PC-3 (cell line): ENCODE data around the gene FKBP1A. TPM values are rescaled to one million over a fixed set of nuclear protein-coding genes. Genes with fewer than 3 reads are reported as not detected.

Source experiments
- ATAC-seq: fragments of 200-7000 bp; cut with Tn5 transposase; 2 replicates; pipeline ENCODE4 v1.9.1; 2020; ENCODE audit warnings: mild to moderate bottlenecking, moderate library complexity
- BruUV-seq: library from RNA; stranded (reverse); fragments of 400-500 nt; replicated peaks from 2 replicates; lab custom pipeline; 2021; lab: Mats Ljungman, UMichigan
- CTCF ChIA-PET: fragments of 300-600 bp; sonication (Branson Sonifier 250); formaldehyde crosslinking; loops from one replicate; lab custom pipeline; 2022; ENCODE audit warnings: antibody characterized with exemption; lab: Charles Lee
- POLR2A ChIA-PET: fragments of 300-600 bp; sonication (Branson Sonifier 250); formaldehyde crosslinking; loops from one replicate; lab custom pipeline; 2022; ENCODE audit warnings: antibody characterized with exemption; ENCODE audit not compliant: unreplicated experiment; lab: Charles Lee
- DNase-seq: peaks from one replicate; pipeline ENCODE4 v3.0.0-alpha.2; 2015
- H2AFZ ChIP-seq: fragments of 300-600 bp; sonication (generic); 2 replicates; pipeline ENCODE4 v1.6.0; 2016; ENCODE audit warnings: antibody characterized with exemption, low read length
- H3F3A ChIP-seq: fragments of 300-600 bp; sonication (generic); one replicate; pipeline ENCODE4 v1.6.0; 2017; ENCODE audit warnings: antibody characterized with exemption, low read length, control low read depth, mild to moderate bottlenecking; ENCODE audit not compliant: unreplicated experiment
- H3K27ac ChIP-seq: fragments of 300-600 bp; sonication (generic); 2 replicates; pipeline ENCODE4 v1.5.1; 2016; ENCODE audit warnings: mild to moderate bottlenecking, low read length
- H3K27me3 ChIP-seq: fragments of 300-600 bp; sonication (generic); 2 replicates; pipeline ENCODE4 v1.6.1; 2016; ENCODE audit warnings: low read length, mixed read lengths
- H3K36me3 ChIP-seq: fragments of 300-600 bp; sonication (generic); 2 replicates; pipeline ENCODE4 v1.6.1; 2016; ENCODE audit warnings: low read depth, mixed run types, low read length, mixed read lengths
- H3K4me1 ChIP-seq: fragments of 300-600 bp; sonication (generic); 2 replicates; pipeline ENCODE4 v1.5.1; 2016; ENCODE audit warnings: low read length; ENCODE audit not compliant: insufficient read depth
- H3K4me2 ChIP-seq: fragments of 300-600 bp; sonication (generic); 2 replicates; pipeline ENCODE4 v1.6.0; 2016; ENCODE audit warnings: low read length
- H3K4me3 ChIP-seq: fragments of 300-600 bp; sonication (generic); 2 replicates; pipeline ENCODE4 v1.5.1; 2016; ENCODE audit warnings: mild to moderate bottlenecking, low read length, mixed read lengths
- H3K79me2 ChIP-seq: fragments of 300-600 bp; sonication (generic); 2 replicates; pipeline ENCODE4 v1.6.1; 2017; ENCODE audit warnings: low read length, mixed read lengths
- H3K9ac ChIP-seq: fragments of 300-600 bp; sonication (generic); 2 replicates; pipeline ENCODE4 v1.6.0; 2016; ENCODE audit warnings: mild to moderate bottlenecking, low read length
- H3K9me2 ChIP-seq: fragments of 300-600 bp; sonication (generic); replicated peaks from 2 replicates; pipeline ENCODE4 v1.6.1; 2016; ENCODE audit warnings: mixed run types, low read length, mixed read lengths
- H3K9me3 ChIP-seq: fragments of 300-600 bp; sonication (generic); 2 replicates; pipeline ENCODE4 v1.6.1; 2016; ENCODE audit warnings: low read length, mixed read lengths
- H4K20me1 ChIP-seq: fragments of 300-600 bp; sonication (generic); 2 replicates; pipeline ENCODE4 v1.6.1; 2016; ENCODE audit warnings: low read length, mixed read lengths
- EZH2 ChIP-seq: fragments of 300-600 bp; sonication (generic); IDR thresholded peaks from one replicate; pipeline ENCODE4 v1.6.1; 2017; ENCODE audit warnings: antibody characterized with exemption, mild to moderate bottlenecking, low read length; ENCODE audit not compliant: unreplicated experiment
- EZH2phosphoT487 ChIP-seq: fragments of 300-600 bp; sonication (generic); IDR thresholded peaks from 2 replicates; pipeline ENCODE4 v1.6.1; 2018; ENCODE audit warnings: mild to moderate bottlenecking, antibody characterized with exemption, low read length, borderline replicate concordance
- intact Hi-C: fragments of 100-400 bp; cut with micrococcal nuclease; formaldehyde crosslinking; loops from 2 replicates; pipeline ENCODE4 v1.9.0; 2023
- total RNA-seq: library from RNA; depleted of rRNA; stranded (reverse); fragments of >200 nt; gene quantifications from 2 replicates; pipeline ENCODE4 v1.2.3, GENCODE V29; 2014
- TF ChIP-seq, protein P1 (sequence below): fragments of 300-600 bp; sonication (generic); conservative IDR thresholded peaks from 2 replicates; pipeline ENCODE4 v1.5.1; 2017; ENCODE audit warnings: antibody characterized with exemption, low read depth, mild to moderate bottlenecking, low read length

Gene FKBP1A
- total RNA-seq, 1 experiment from 2014 or later, result 178 TPM

DNA sequence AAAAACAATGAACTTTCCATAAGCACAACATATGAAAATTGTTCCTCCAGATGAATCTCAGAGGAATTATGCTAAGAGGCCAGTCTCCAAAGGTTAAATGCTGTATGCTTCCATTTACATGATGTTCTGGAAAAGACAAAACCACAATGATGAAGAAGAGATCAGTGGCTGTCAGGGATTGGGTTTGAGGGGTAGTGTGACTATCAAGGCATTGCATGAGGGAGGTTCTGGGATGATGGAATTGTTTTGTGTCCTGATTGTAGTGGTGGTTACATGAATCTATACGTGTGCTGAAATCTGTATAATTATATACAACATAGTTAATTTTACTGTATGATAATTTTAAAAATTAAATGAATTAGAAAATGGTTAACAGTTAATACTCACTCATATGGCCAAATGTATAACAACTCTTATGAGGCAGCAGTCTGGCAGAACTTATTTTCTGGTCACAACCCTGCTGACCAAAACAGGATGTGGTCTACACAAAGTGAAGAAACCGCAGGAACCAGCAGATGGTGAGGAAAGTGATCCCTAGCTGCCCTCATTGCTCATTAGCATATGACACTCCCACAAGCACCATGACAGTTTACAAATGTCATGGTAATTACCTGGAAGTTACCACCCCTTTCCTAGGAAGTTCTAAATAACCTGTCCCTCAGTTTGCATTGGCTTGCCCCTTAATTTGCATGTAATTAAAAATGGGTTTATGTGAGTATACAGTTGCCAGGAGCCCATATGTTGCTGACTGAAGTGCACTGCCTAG lies 41.9 kb upstream of the FKBP1A start:
- CTCF ChIA-PET, result interaction anchor here (1.7 kb wide), 1 partner anchor 35 kb away, joined by 3 read pairs; no protein-coding TSS in a partner anchor
- no peak overlapping the region for H3K27ac ChIP-seq

DNA sequence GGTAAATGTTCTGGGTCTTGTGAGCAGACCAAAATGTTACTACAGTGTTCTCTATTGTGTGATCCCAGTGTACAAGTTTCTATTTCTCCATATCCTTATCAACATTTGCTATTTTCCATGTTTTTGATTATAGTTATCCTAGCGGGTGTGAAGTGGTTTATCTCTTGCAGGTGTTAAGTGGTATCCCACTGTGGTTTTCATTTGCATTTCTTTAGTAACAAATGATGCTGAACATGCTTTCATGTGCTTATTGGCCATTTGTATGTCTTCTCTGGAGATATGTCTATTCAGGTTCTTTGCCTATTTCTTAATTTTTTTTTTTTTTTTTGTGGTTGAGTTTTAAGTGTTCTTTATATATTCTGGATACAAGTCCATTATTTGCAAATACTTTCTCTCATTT lies 38.3 kb upstream of the FKBP1A start:
- Histone ChIP-seq H2AFZ (no peak overlapping the region), H4K20me1 (no peaks in the 10 kb centered on the region), H3K27ac (no peak overlapping the region), H3K4me3 (no peak overlapping the region), H3K9me3 (no peaks in the 10 kb centered on the region), H3K79me2 (no peaks in the 10 kb centered on the region), H3K4me1 (peaks cover 29% of the 10 kb centered on the region), H3K9me2 (no peaks in the 10 kb centered on the region), H3K27me3 (no peaks in the 10 kb centered on the region), H3K4me2 (no peak overlapping the region), H3K36me3 (no peaks in the 10 kb centered on the region), H3K9ac (no peak overlapping the region), H3F3A (peaks cover 5% of the 10 kb centered on the region)
- ATAC-seq (no peak), DNase-seq (no peak)
- intact Hi-C loops, result no loop called here
- no peak for TF ChIP-seq EZH2phosphoT487
- no peak for TF ChIP-seq EZH2
- TF ChIP-seq, protein P1, sequence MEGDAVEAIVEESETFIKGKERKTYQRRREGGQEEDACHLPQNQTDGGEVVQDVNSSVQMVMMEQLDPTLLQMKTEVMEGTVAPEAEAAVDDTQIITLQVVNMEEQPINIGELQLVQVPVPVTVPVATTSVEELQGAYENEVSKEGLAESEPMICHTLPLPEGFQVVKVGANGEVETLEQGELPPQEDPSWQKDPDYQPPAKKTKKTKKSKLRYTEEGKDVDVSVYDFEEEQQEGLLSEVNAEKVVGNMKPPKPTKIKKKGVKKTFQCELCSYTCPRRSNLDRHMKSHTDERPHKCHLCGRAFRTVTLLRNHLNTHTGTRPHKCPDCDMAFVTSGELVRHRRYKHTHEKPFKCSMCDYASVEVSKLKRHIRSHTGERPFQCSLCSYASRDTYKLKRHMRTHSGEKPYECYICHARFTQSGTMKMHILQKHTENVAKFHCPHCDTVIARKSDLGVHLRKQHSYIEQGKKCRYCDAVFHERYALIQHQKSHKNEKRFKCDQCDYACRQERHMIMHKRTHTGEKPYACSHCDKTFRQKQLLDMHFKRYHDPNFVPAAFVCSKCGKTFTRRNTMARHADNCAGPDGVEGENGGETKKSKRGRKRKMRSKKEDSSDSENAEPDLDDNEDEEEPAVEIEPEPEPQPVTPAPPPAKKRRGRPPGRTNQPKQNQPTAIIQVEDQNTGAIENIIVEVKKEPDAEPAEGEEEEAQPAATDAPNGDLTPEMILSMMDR, result no peak
- ChIA-PET POLR2A (no interaction called here), CTCF (no interaction called here)
- BruUV-seq, result no TSS peak

More for the DNA sequence above, 41.9 kb upstream of the FKBP1A start:
- DNase-seq, result peak; percentile 88
- Histone ChIP-seq H3K4me3 (no peak overlapping the region), H3K9me2 (no peaks in the 10 kb centered on the region), H3K27me3 (no peaks in the 10 kb centered on the region), H4K20me1 (no peaks in the 10 kb centered on the region), H3F3A (peaks cover 9% of the 10 kb centered on the region), H2AFZ (no peak overlapping the region), H3K4me2 (peak overlapping the region; percentile 36; the same call in 1 of the 2 replicates), H3K4me1 (peaks cover 18% of the 10 kb centered on the region), H3K9me3 (no peaks in the 10 kb centered on the region), H3K9ac (no peak overlapping the region), H3K36me3 (no peaks in the 10 kb centered on the region), H3K79me2 (no peaks in the 10 kb centered on the region)
- ATAC-seq, result peak; percentile 65
- TF ChIP-seq EZH2 (no peak), EZH2phosphoT487 (no peak)
- TF ChIP-seq, protein P1, result no peak
- no TSS peak for BruUV-seq
- POLR2A ChIA-PET, result interaction anchor here (0.6 kb wide), 1 partner anchor 43 kb away, joined by 20 read pairs; no protein-coding TSS in a partner anchor
- intact Hi-C loops, result loop anchor here (5.0 kb wide), 1 partner anchor 107 kb away; the partner anchor contains the start of gene SDCBP2

DNA sequence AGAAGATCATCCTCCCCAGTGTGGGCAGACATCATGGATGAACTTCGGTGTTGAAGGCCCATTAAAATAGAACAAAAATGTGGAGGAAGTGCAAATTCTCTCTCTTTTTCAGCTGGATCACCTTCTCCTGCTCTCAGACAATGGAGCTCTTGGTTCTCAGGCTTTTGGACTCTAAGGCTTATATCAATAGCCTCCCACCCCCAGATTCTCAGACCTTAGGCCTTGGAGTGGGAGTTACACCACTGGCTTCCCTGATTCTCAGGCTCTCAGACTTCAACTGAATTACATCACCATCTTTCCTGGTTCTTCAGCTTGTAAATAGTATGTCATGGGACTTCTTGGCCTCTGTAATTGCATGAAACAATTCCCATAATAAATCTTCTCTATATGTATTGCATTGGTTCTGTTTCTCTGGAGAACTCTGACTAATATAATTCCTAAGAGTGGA lies 37.2 kb upstream of the FKBP1A start:
- CTCF ChIA-PET, result interaction anchor here (0.7 kb wide), 1 partner anchor 14 kb away, joined by 3 read pairs; no protein-coding TSS in a partner anchor
- intact Hi-C loops, result no loop called here

More for the DNA sequence above, 37.2 kb upstream of the FKBP1A start:
- Histone ChIP-seq H3K9ac (no peak overlapping the region), H3K27ac (peak overlapping the region; percentile 15), H3K4me2 (no peak overlapping the region), H2AFZ (no peak overlapping the region), H4K20me1 (no peaks in the 10 kb centered on the region), H3K79me2 (no peaks in the 10 kb centered on the region), H3F3A (no peaks in the 10 kb centered on the region), H3K36me3 (no peaks in the 10 kb centered on the region), H3K27me3 (no peaks in the 10 kb centered on the region), H3K9me3 (no peaks in the 10 kb centered on the region), H3K4me3 (no peak overlapping the region), H3K9me2 (no peaks in the 10 kb centered on the region), H3K4me1 (peaks cover 24% of the 10 kb centered on the region)
- POLR2A ChIA-PET, result interaction anchor here (0.6 kb wide), 1 partner anchor 39 kb away, joined by 4 read pairs; no protein-coding TSS in a partner anchor
- BruUV-seq, result no TSS peak
- ATAC-seq (peak; percentile 20; the same call in 1 of the 2 replicates), DNase-seq (peak; percentile 35)
- TF ChIP-seq EZH2 (no peak), EZH2phosphoT487 (no peak)
- TF ChIP-seq, protein P1, result no peak
